K562 (cell line): ENCODE data around the gene EMD. TPM values are rescaled to one million over a fixed set of nuclear protein-coding genes. Genes with fewer than 3 reads are reported as not detected.

Experiments used
- ATAC-seq: fragments of 200-7000 bp; cut with Tn5 transposase; 3 replicates; pipeline ENCODE4 v1.9.1; 2020; ENCODE audit warnings: moderate library complexity
- BruUV-seq: library from RNA; stranded (reverse); fragments of 400-500 nt; replicated peaks from 2 replicates; lab custom pipeline; 2021; lab: Mats Ljungman, UMichigan
- CTCF ChIA-PET: fragments of 300-600 bp; formaldehyde crosslinking; extraction: SDS; loops from one replicate; lab custom pipeline; 2021; ENCODE audit warnings: low intra/inter-chr PET ratio; lab: Yijun Ruan, JAX
- POLR2A ChIA-PET: fragments of 300-600, 350-650 bp; sonication (Branson Sonifier 250); formaldehyde crosslinking; extraction: SDS; loops from one replicate; lab custom pipeline; 2021; ENCODE audit warnings: antibody characterized with exemption, inconsistent platforms; lab: Yijun Ruan, JAX
- DNase-seq, 4 experiments: peaks; one replicate each; pipeline versions ENCODE4 v3.0.0 to v3.0.0-alpha.2; 2011 to 2018; ENCODE audit warnings: low spot score in 3 of 4, mixed read lengths in 3 of 4; ENCODE audit errors: extremely low read depth in 1 of 4
- FAIRE-seq: peaks from 2 replicates; lab custom pipeline; 2011; peaks lifted over from hg19 to GRCh38; lab: Jason Lieb, UNC
- H2AFZ ChIP-seq: 2 replicates; pipeline ENCODE4 v1.6.0; 2011; ENCODE audit warnings: low read depth, low read length, control low read depth, inconsistent platforms
- H3K27ac ChIP-seq: fragments of 200-600 bp; 3 replicates; pipeline ENCODE4 v1.8.0; 2011; ENCODE audit warnings: low read depth, mild to moderate bottlenecking, control low read depth, inconsistent platforms, low read length, moderate library complexity, mixed read lengths; ENCODE audit errors: extremely low read depth
- H3K27me3 ChIP-seq, 2 experiments: fragments of 300-600 bp in 1 of 2; 2 replicates in 1 of 2; 3 replicates in 1 of 2; pipeline versions ENCODE4 v1.6.0 to v1.8.0; 2011; ENCODE audit warnings: inconsistent platforms in 2 of 2, low read length in 2 of 2, mild to moderate bottlenecking in 1 of 2, mixed read lengths in 1 of 2, moderate library complexity in 1 of 2; ENCODE audit not compliant: control insufficient read depth in 2 of 2, insufficient read depth in 2 of 2
- H3K36me3 ChIP-seq: fragments of 300-600 bp; 3 replicates; pipeline ENCODE4 v1.8.0; 2011; ENCODE audit warnings: mild to moderate bottlenecking, low read length, inconsistent platforms; ENCODE audit not compliant: control insufficient read depth, insufficient read depth
- H3K4me1 ChIP-seq, 2 experiments: fragments of 200-600 bp in 1 of 2; replicated peaks in 1 of 2; 2 replicates in 1 of 2; 3 replicates in 1 of 2; pipeline versions ENCODE4 v1.5.1 to v1.8.0; 2011; ENCODE audit warnings: inconsistent platforms in 2 of 2, low read length in 2 of 2, mild to moderate bottlenecking in 1 of 2, mixed read lengths in 1 of 2, moderate library complexity in 1 of 2; ENCODE audit not compliant: control insufficient read depth in 2 of 2, insufficient read depth in 2 of 2
- H3K4me2 ChIP-seq: 2 replicates; pipeline ENCODE4 v1.6.1; 2011; ENCODE audit warnings: low read length, control low read depth, inconsistent platforms, mixed read lengths; ENCODE audit not compliant: insufficient read depth
- H3K4me3 ChIP-seq: fragments of 200-600 bp; sonication (generic), shearing (Covaris generic); 2 replicates; pipeline ENCODE4 v1.5.1; 2016; ENCODE audit warnings: control low read depth, inconsistent platforms
- H3K79me2 ChIP-seq: fragments of 200-600 bp; 3 replicates; pipeline ENCODE4 v1.8.0; 2011; ENCODE audit warnings: low read length, inconsistent platforms; ENCODE audit not compliant: control insufficient read depth, insufficient read depth
- H3K9ac ChIP-seq, 2 experiments: 2 replicates each; pipeline versions ENCODE4 v1.6.0 to v1.6.1; 2011; ENCODE audit warnings: low read depth in 2 of 2, low read length in 2 of 2, control low read depth in 1 of 2, inconsistent platforms in 1 of 2, mild to moderate bottlenecking in 1 of 2, mixed read lengths in 1 of 2; ENCODE audit not compliant: insufficient read depth in 1 of 2
- H3K9me1 ChIP-seq: one replicate; pipeline ENCODE4 v1.6.0; 2011; ENCODE audit warnings: inconsistent platforms, mild to moderate bottlenecking, low read length, moderate library complexity; ENCODE audit not compliant: control insufficient read depth, insufficient read depth
- H3K9me3 ChIP-seq: replicated peaks from 2 replicates; pipeline ENCODE4 v1.5.1; 2011; ENCODE audit warnings: low read depth, low read length, inconsistent platforms; ENCODE audit not compliant: control insufficient read depth, insufficient read depth
- H4K20me1 ChIP-seq: replicated peaks from 2 replicates; pipeline ENCODE4 v1.6.1; 2011; ENCODE audit warnings: low read length, inconsistent platforms, mixed read lengths; ENCODE audit not compliant: control insufficient read depth, insufficient read depth
- PRMT5 ChIP-seq: sonication (generic); formaldehyde crosslinking; IDR thresholded peaks from 2 replicates; pipeline ENCODE4 v1.5.0; 2020; ENCODE audit warnings: missing genetic modification reagents
- RBFOX2 ChIP-seq: fragments of 200-400 bp; formaldehyde crosslinking; IDR thresholded peaks from 2 replicates; pipeline ENCODE4 v1.6.1; 2017; ENCODE audit warnings: low read depth, mild to moderate bottlenecking, low read length, moderate library complexity
- WGBS: fragments of 100-300 bp; shearing (Covaris generic); methylation state at CpG from one replicate; pipeline ENCODE4 v1.1.6; 2016; ENCODE audit warnings: low coverage, mixed read lengths; ENCODE audit not compliant: insufficient coverage; ENCODE audit errors: missing lambda C conversion rate; 5-methylcytosine and 5-hydroxymethylcytosine counted together
- in situ Hi-C: fragments of 300-500 bp; cut with MboI; formaldehyde crosslinking; loops from 4 replicates; pipeline ENCODE4 v1.15.0; 2018; ENCODE audit warnings: inconsistent platforms, mixed read lengths
- intact Hi-C: fragments of 100-400 bp; cut with micrococcal nuclease; formaldehyde crosslinking; loops from 2 replicates; pipeline ENCODE4 v1.14.2; 2022
- polyA plus RNA-seq, 8 experiments: library from polyadenylated mRNA; depleted of rRNA in 4 of 8; stranded (reverse) in 5 of 8; unstranded in 3 of 8; fragments of >200 nt; fragmentation: Nextera tagmentation in 2 of 8; fragmentation: Illumina TruSeq in 1 of 8; extraction: Ambion mirVana in 2 of 8; extraction: Trizol in 1 of 8; gene quantifications; 2 replicates each; pipeline versions ENCODE4 v1.2.1 to v1.2.3, GENCODE V29; 2011 to 2014; ENCODE audit warnings: inconsistent platforms in 1 of 8, missing spikeins in 1 of 8
- total RNA-seq, 7 experiments: library from RNA; depleted of rRNA in 6 of 7; stranded (reverse); fragments of >200 nt in 6 of 7; fragmentation: Illumina TruSeq in 2 of 7; extraction: Trizol in 2 of 7; gene quantifications; 2 replicates each; pipeline versions ENCODE4 v1.2.1 to v1.2.3, GENCODE V29; 2011 to 2021; ENCODE audit warnings: low replicate concordance in 1 of 7
- TF ChIP-seq, protein P1 (sequence below): fragments of 250-450 bp; sonication (Bioruptor Pico); IDR thresholded peaks from 2 replicates; pipeline ENCODE4 v1.5.0; 2021; ENCODE audit warnings: mild to moderate bottlenecking, moderate library complexity

EMD gene
- total and polyA plus RNA-seq, 9 of the 15 experiments (the other 6 are each of a cell fraction or from before 2014, with no cell fraction given) = 2.3 to 206 (median 61.9) TPM

DNA sequence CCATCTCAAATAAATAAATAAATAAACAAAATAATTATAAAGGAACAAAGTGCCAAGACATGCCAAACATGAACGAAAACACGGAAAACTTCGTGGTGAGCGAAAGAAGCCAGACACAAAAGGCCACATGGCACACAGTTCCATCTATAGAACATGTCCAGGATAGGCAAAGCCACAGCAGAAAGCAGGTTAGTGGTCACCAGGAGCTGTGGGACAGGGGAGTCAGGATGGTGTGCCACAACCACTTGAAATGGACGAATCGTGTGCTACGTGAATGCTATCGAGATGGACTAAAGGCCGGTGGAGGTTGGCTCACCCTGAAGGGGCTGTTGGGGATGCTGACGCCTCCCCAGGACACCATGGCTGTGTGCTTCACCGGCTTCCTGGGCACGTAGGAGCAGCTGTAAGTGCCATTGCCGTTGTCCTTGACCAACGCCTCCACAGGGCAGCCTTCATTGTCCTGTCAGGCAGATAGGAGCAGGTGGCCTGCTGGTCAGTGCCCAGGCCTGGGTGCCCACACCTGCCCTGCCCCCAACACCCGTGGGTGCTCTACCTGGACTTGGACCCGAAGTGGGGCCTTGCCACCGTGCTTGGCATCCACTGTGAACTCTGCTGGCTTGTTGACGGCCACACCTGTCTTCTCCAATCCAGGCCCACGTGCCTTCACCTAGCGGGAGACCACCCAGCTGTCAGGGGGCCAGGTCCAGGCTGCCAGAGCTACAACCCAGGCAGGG is 15.2 kb upstream of the EMD start:
- POLR2A ChIA-PET = interaction anchor here (0.5 to 1.0 kb wide), 2 partner anchors 99 to 168 kb away, joined by 3 to 5 read pairs; no protein-coding TSS in a partner anchor
- no TSS peak for BruUV-seq
- peak; percentile 32; the same call in 1 of the 2 replicates for TF ChIP-seq RBFOX2
- TF ChIP-seq, protein P1, sequence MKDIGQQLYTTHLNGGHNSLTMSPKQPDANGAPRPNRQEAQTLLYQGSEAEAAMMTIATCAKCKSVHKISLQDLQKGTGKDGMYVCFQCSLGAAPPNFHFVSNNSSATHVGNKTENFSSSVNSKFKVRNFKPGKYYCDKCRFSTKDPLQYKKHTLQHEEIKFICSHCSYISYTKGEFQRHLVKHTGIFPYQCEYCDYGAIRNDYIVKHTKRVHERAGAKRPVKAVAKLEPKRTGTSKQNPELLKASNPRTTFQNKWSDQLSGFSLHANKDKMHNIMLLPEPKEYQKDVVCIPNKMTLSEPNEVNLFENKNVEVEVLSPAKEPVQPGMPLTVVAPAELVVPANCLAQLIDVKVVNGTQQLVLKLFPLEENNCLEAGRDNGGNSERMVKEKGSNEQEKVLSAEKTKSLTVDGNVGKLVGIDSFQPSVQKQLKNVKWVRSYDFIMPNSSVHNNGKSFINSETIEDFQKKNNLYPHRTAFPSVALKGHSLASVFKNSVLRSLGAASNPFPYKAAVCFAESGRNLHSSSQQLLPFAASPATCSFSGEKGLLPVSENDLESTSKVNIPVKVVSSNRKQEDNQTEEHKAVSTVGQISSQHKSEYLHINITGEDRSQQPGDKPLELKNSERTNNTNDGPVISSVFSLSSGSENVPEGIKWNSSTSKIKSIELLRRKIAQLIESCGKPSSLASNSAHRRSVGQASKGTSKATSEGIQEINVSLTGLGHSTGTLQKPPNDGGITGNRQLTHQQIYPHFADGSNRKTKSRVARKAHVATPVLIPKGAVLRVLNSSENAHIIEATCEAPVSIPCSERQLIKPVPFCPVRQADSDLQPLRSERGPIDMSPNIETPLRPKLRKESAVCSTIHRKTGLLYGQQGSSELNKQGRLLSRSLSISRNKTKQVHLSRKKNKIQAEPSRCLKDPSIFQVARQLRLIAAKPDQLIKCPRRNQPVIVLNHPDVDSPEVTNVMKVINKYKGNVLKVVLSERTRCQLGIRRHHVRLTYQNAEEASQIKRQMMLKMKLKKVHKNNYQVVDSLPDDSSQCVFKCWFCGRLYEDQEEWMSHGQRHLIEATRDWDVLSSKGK (CRISPR knock-in tag) = no peak
- TF ChIP-seq PRMT5 (CRISPR knock-in tag) = no peak
- TF ChIP-seq, all 486 proteins: peak for 1
- intact Hi-C loops (no loop called here), in situ Hi-C loops (no loop called here)
- Histone ChIP-seq H3K9me1 (no peaks in the 10 kb centered on the region), H3K27ac (no peak overlapping the region), H3K27me3 (no peaks in the 10 kb centered on the region), H3K4me3 (no peak overlapping the region), H3K4me2 (no peak overlapping the region), H3K9ac (no peak overlapping the region), H3K36me3 (peaks cover 91% of the 10 kb centered on the region; the same call in 2 of the 3 replicates), H2AFZ (no peak overlapping the region), H3K79me2 (peaks cover 39% of the 10 kb centered on the region), H4K20me1 (no peaks in the 10 kb centered on the region; the same call in 1 of the 2 replicates), H3K4me1 (peaks cover 7 to 40% of the 10 kb centered on the region in 2 experiments), H3K9me3 (no peaks in the 10 kb centered on the region)
- CTCF ChIA-PET = no interaction called here
- over 99% methylated on average over 19 of the region's 20 CpGs for WGBS
- DNase-seq (no peak), ATAC-seq (no peak), FAIRE-seq (no peak)
